ENCODE data around the gene USF3.

The USF3 gene

GRCh38 chr3:113719758-113720157 is 23.3 kb upstream of the USF3 start:
- no peak for DNase-seq
- Histone ChIP-seq H3K4ac (ENCODE audit: low read depth, low read length) (no peak overlapping the region), H2BK120ac (ENCODE audit: low read depth, low read length) (no peak overlapping the region), H2BK5ac (ENCODE audit: low read length) (no peak overlapping the region), H3K23ac (ENCODE audit: low read length) (no peak overlapping the region), H3K4me2 (ENCODE audit: low read length) (no peak overlapping the region), H3K79me2 (ENCODE audit: control insufficient read depth, insufficient read depth, low read length) (peaks cover 2% of the 10 kb centered on the region), H3K36me3 (ENCODE audit: control insufficient read depth, insufficient read depth, low read length) (no peaks in the 10 kb centered on the region), H3K79me1 (ENCODE audit: low read length) (peaks cover 3% of the 10 kb centered on the region), H2BK15ac (replicated peaks; ENCODE audit: low read depth) (no peak overlapping the region), H3K4me1 (ENCODE audit: control insufficient read depth, low read depth, low read length) (no peaks in the 10 kb centered on the region), H3K18ac (ENCODE audit: low read length) (no peak overlapping the region), H3K27ac (ENCODE audit: low read depth, low read length) (no peak overlapping the region), H3K9ac (ENCODE audit: low read length) (no peak overlapping the region), H2AK5ac (ENCODE audit: low read length) (no peak overlapping the region), H3K56ac (ENCODE audit: low read length) (no peak overlapping the region), H3K4me3 (ENCODE audit: low read length) (no peak overlapping the region), H4K8ac (ENCODE audit: low read depth, low read length) (no peak overlapping the region), H4K5ac (ENCODE audit: low read length) (no peak overlapping the region), H3K27me3 (ENCODE audit: insufficient read depth, low read length, poor library complexity) (no peaks in the 10 kb centered on the region)
- whole genome bisulfite sequencing (ENCODE audit: extremely low coverage, insufficient coverage, low lambda C conversion rate): no CpG with 5 or more reads among the region's 2 CpGs

GRCh38 chr3:113719294-113719693 is 22.9 kb upstream of the USF3 start:
- Histone ChIP-seq H3K36me3 (ENCODE audit: control insufficient read depth, insufficient read depth, low read length) (no peaks in the 10 kb centered on the region), H4K5ac (ENCODE audit: low read length) (no peak overlapping the region), H3K9ac (ENCODE audit: low read length) (no peak overlapping the region), H2BK15ac (replicated peaks; ENCODE audit: low read depth) (no peak overlapping the region), H3K56ac (ENCODE audit: low read length) (no peak overlapping the region), H3K23ac (ENCODE audit: low read length) (no peak overlapping the region), H3K4ac (ENCODE audit: low read depth, low read length) (no peak overlapping the region), H2BK120ac (ENCODE audit: low read depth, low read length) (no peak overlapping the region), H3K18ac (ENCODE audit: low read length) (no peak overlapping the region), H3K4me2 (ENCODE audit: low read length) (no peak overlapping the region), H3K27ac (ENCODE audit: low read depth, low read length) (no peak overlapping the region), H3K79me1 (ENCODE audit: low read length) (peaks cover 3% of the 10 kb centered on the region), H2AK5ac (ENCODE audit: low read length) (no peak overlapping the region), H3K4me3 (ENCODE audit: low read length) (no peak overlapping the region), H3K27me3 (ENCODE audit: insufficient read depth, low read length, poor library complexity) (no peaks in the 10 kb centered on the region), H3K79me2 (ENCODE audit: control insufficient read depth, insufficient read depth, low read length) (no peaks in the 10 kb centered on the region), H4K8ac (ENCODE audit: low read depth, low read length) (no peak overlapping the region), H3K4me1 (ENCODE audit: control insufficient read depth, low read depth, low read length) (no peaks in the 10 kb centered on the region), H2BK5ac (ENCODE audit: low read length) (no peak overlapping the region)
- no peak for DNase-seq
- no CpG with 5 or more reads among the region's 1 CpG for WGBS (ENCODE audit: extremely low coverage, insufficient coverage, low lambda C conversion rate)

GRCh38 chr3:113717818-113718217 is 21.4 kb upstream of the USF3 start:
- Histone ChIP-seq H3K4ac (ENCODE audit: low read depth, low read length) (no peak overlapping the region), H3K79me1 (ENCODE audit: low read length) (peaks cover 3% of the 10 kb centered on the region), H3K56ac (ENCODE audit: low read length) (no peak overlapping the region), H3K18ac (ENCODE audit: low read length) (no peak overlapping the region), H3K23ac (ENCODE audit: low read length) (no peak overlapping the region), H3K36me3 (ENCODE audit: control insufficient read depth, insufficient read depth, low read length) (no peaks in the 10 kb centered on the region), H3K4me3 (ENCODE audit: low read length) (no peak overlapping the region), H3K79me2 (ENCODE audit: control insufficient read depth, insufficient read depth, low read length) (no peaks in the 10 kb centered on the region), H3K27ac (ENCODE audit: low read depth, low read length) (no peak overlapping the region), H2BK5ac (ENCODE audit: low read length) (no peak overlapping the region), H2AK5ac (ENCODE audit: low read length) (no peak overlapping the region), H3K4me2 (ENCODE audit: low read length) (no peak overlapping the region), H2BK15ac (replicated peaks; ENCODE audit: low read depth) (no peak overlapping the region), H3K4me1 (ENCODE audit: control insufficient read depth, low read depth, low read length) (no peaks in the 10 kb centered on the region), H2BK120ac (ENCODE audit: low read depth, low read length) (no peak overlapping the region), H3K27me3 (ENCODE audit: insufficient read depth, low read length, poor library complexity) (no peaks in the 10 kb centered on the region), H4K5ac (ENCODE audit: low read length) (no peak overlapping the region), H3K9ac (ENCODE audit: low read length) (no peak overlapping the region), H4K8ac (ENCODE audit: low read depth, low read length) (no peak overlapping the region)
- no CpG with 5 or more reads among the region's 3 CpGs for WGBS (ENCODE audit: extremely low coverage, insufficient coverage, low lambda C conversion rate)
- no peak for DNase-seq

- WGBS (ENCODE audit: extremely low coverage, insufficient coverage, low lambda C conversion rate): no CpG with 5 or more reads among the region's 3 CpGs
- no peaks in the 10 kb centered on the region for H3K27me3 ChIP-seq (ENCODE audit: insufficient read depth, low read length, poor library complexity)
- H3K79me2 ChIP-seq (ENCODE audit: control insufficient read depth, insufficient read depth, low read length): no peaks in the 10 kb centered on the region
- no peak for DNase-seq
- no peak overlapping the region for H3K27ac ChIP-seq (ENCODE audit: low read depth, low read length)
- H4K8ac ChIP-seq (ENCODE audit: low read depth, low read length): no peak overlapping the region
- H3K4me3 ChIP-seq (ENCODE audit: low read length): no peak overlapping the region
- H2BK120ac ChIP-seq (ENCODE audit: low read depth, low read length): no peak overlapping the region
- peaks cover 3% of the 10 kb centered on the region for H3K79me1 ChIP-seq (ENCODE audit: low read length)
- H2BK5ac ChIP-seq (ENCODE audit: low read length): no peak overlapping the region
- H3K9ac ChIP-seq (ENCODE audit: low read length): no peak overlapping the region
- H4K5ac ChIP-seq (ENCODE audit: low read length): no peak overlapping the region
- no peak overlapping the region for H3K23ac ChIP-seq (ENCODE audit: low read length)
- no peak overlapping the region for H2AK5ac ChIP-seq (ENCODE audit: low read length)
- H3K4me2 ChIP-seq (ENCODE audit: low read length): no peak overlapping the region
- H3K4me1 ChIP-seq (ENCODE audit: control insufficient read depth, low read depth, low read length): no peaks in the 10 kb centered on the region
- no peak overlapping the region for H3K18ac ChIP-seq (ENCODE audit: low read length)
- no peak overlapping the region for H2BK15ac ChIP-seq (replicated peaks; ENCODE audit: low read depth)
- no peaks in the 10 kb centered on the region for H3K36me3 ChIP-seq (ENCODE audit: control insufficient read depth, insufficient read depth, low read length)
- no peak overlapping the region for H3K56ac ChIP-seq (ENCODE audit: low read length)
- H3K4ac ChIP-seq (ENCODE audit: low read depth, low read length): no peak overlapping the region
Measured at GRCh38 chr3:113717308-113717707, 20.9 kb upstream of the USF3 start.

GRCh38 chr3:113714702-113715101 is 18.3 kb upstream of the USF3 start:
- no peak overlapping the region for H3K4me3 ChIP-seq (ENCODE audit: low read length)
- no peak overlapping the region for H2BK5ac ChIP-seq (ENCODE audit: low read length)
- no peak overlapping the region for H3K27ac ChIP-seq (ENCODE audit: low read depth, low read length)
- H4K8ac ChIP-seq (ENCODE audit: low read depth, low read length): no peak overlapping the region
- H3K4me2 ChIP-seq (ENCODE audit: low read length): no peak overlapping the region
- H3K36me3 ChIP-seq (ENCODE audit: control insufficient read depth, insufficient read depth, low read length): no peaks in the 10 kb centered on the region
- H2BK120ac ChIP-seq (ENCODE audit: low read depth, low read length): no peak overlapping the region
- peaks cover 2% of the 10 kb centered on the region for H3K79me1 ChIP-seq (ENCODE audit: low read length)
- H3K56ac ChIP-seq (ENCODE audit: low read length): no peak overlapping the region
- no peak overlapping the region for H3K23ac ChIP-seq (ENCODE audit: low read length)
- no peaks in the 10 kb centered on the region for H3K4me1 ChIP-seq (ENCODE audit: control insufficient read depth, low read depth, low read length)
- H2AK5ac ChIP-seq (ENCODE audit: low read length): no peak overlapping the region
- no peak overlapping the region for H3K4ac ChIP-seq (ENCODE audit: low read depth, low read length)
- H4K5ac ChIP-seq (ENCODE audit: low read length): no peak overlapping the region
- no peaks in the 10 kb centered on the region for H3K27me3 ChIP-seq (ENCODE audit: insufficient read depth, low read length, poor library complexity)
- H2BK15ac ChIP-seq (replicated peaks; ENCODE audit: low read depth): no peak overlapping the region
- no CpG with 5 or more reads among the region's 1 CpG for WGBS (ENCODE audit: extremely low coverage, insufficient coverage, low lambda C conversion rate)
- no peak overlapping the region for H3K9ac ChIP-seq (ENCODE audit: low read length)
- no peak for DNase-seq
- no peak overlapping the region for H3K18ac ChIP-seq (ENCODE audit: low read length)
- H3K79me2 ChIP-seq (ENCODE audit: control insufficient read depth, insufficient read depth, low read length): no peaks in the 10 kb centered on the region

- no CpG with 5 or more reads among the region's 3 CpGs for WGBS (ENCODE audit: extremely low coverage, insufficient coverage, low lambda C conversion rate)
- no peaks in the 10 kb centered on the region for H3K4me1 ChIP-seq (ENCODE audit: control insufficient read depth, low read depth, low read length)
- no peak overlapping the region for H3K4me2 ChIP-seq (ENCODE audit: low read length)
- no peak overlapping the region for H3K18ac ChIP-seq (ENCODE audit: low read length)
- no peak overlapping the region for H4K8ac ChIP-seq (ENCODE audit: low read depth, low read length)
- H3K4me3 ChIP-seq (ENCODE audit: low read length): no peak overlapping the region
- H3K27me3 ChIP-seq (ENCODE audit: insufficient read depth, low read length, poor library complexity): no peaks in the 10 kb centered on the region
- H2BK15ac ChIP-seq (replicated peaks; ENCODE audit: low read depth): no peak overlapping the region
- H2AK5ac ChIP-seq (ENCODE audit: low read length): no peak overlapping the region
- no peak overlapping the region for H3K4ac ChIP-seq (ENCODE audit: low read depth, low read length)
- DNase-seq: no peak
- H2BK5ac ChIP-seq (ENCODE audit: low read length): no peak overlapping the region
- no peak overlapping the region for H3K23ac ChIP-seq (ENCODE audit: low read length)
- no peaks in the 10 kb centered on the region for H3K79me2 ChIP-seq (ENCODE audit: control insufficient read depth, insufficient read depth, low read length)
- no peak overlapping the region for H2BK120ac ChIP-seq (ENCODE audit: low read depth, low read length)
- H3K27ac ChIP-seq (ENCODE audit: low read depth, low read length): no peak overlapping the region
- H3K36me3 ChIP-seq (ENCODE audit: control insufficient read depth, insufficient read depth, low read length): no peaks in the 10 kb centered on the region
- no peak overlapping the region for H3K56ac ChIP-seq (ENCODE audit: low read length)
- H3K79me1 ChIP-seq (ENCODE audit: low read length): no peaks in the 10 kb centered on the region
- H4K5ac ChIP-seq (ENCODE audit: low read length): no peak overlapping the region
- no peak overlapping the region for H3K9ac ChIP-seq (ENCODE audit: low read length)
Measured at GRCh38 chr3:113712129-113712528, 15.7 kb upstream of the USF3 start.
